NB4 (cell line): ENCODE results near the gene RBM7.

ENCODE experiments used
- CTCF ChIP-seq: IDR thresholded peaks from one replicate; pipeline ENCODE4 v1.5.1; 2012; ENCODE audit warnings: low read depth, low read length
- MAX ChIP-seq: IDR thresholded peaks from 2 replicates; pipeline ENCODE4 v1.6.1; 2011; ENCODE audit warnings: low read depth, low read length
- POLR2A ChIP-seq: IDR thresholded peaks from 2 replicates; pipeline ENCODE4 v1.6.1; 2011; ENCODE audit warnings: mild to moderate bottlenecking; ENCODE audit not compliant: insufficient read length; ENCODE audit errors: extremely low read depth

- no peak for TF ChIP-seq CTCF
- no peak for TF ChIP-seq POLR2A
- no peak for TF ChIP-seq MAX
These were observed 33.1 kb upstream of the RBM7 start for GRCh38 chr11:114367244-114367957.
